OCI-LY3 (cell line): Measurements from ENCODE around the gene ACSL6.

Experiments used
- H2AFZ ChIP-seq: fragments of 200-600, 300-600 bp; shearing (Covaris generic); 2 replicates; pipeline ENCODE4 v1.6.0; 2014; ENCODE audit warnings: antibody characterized with exemption, low read depth, low read length
- H3K27ac ChIP-seq: fragments of 200-600, 300-600 bp; sonication (generic); 2 replicates; pipeline ENCODE4 v1.5.1; 2014; ENCODE audit warnings: mild to moderate bottlenecking, low read length, moderate library complexity, mixed read lengths
- H3K27me3 ChIP-seq: fragments of 200-600, 300-600 bp; sonication (generic); 2 replicates; pipeline ENCODE4 v1.6.1; 2014; ENCODE audit warnings: low read depth, low read length, mixed read lengths
- H3K36me3 ChIP-seq: fragments of 200-600, 300-600 bp; sonication (generic); replicated peaks from 2 replicates; pipeline ENCODE3; 2014; ENCODE audit warnings: low read depth, low read length, mixed read lengths
- H3K4me1 ChIP-seq: fragments of 300-600, 200-600 bp; sonication (generic); 2 replicates; pipeline ENCODE4 v1.6.1; 2014; ENCODE audit warnings: low read length, mixed read lengths
- H3K4me2 ChIP-seq: fragments of 200-600, 300-600 bp; sonication (generic); 2 replicates; pipeline ENCODE4 v1.6.1; 2014; ENCODE audit warnings: low read length, mixed read lengths
- H3K4me3 ChIP-seq: fragments of 300-600, 200-600 bp; sonication (generic); 2 replicates; pipeline ENCODE4 v1.5.1; 2014; ENCODE audit warnings: antibody characterized with exemption, mild to moderate bottlenecking, low read length, moderate library complexity
- H3K79me2 ChIP-seq: fragments of 300-600, 200-600 bp; shearing (Covaris generic); 2 replicates; pipeline ENCODE4 v1.6.1; 2014; ENCODE audit warnings: mild to moderate bottlenecking, low read length, mixed read lengths
- H3K9ac ChIP-seq: fragments of 300-600, 200-600 bp; shearing (Covaris generic); 2 replicates; pipeline ENCODE4 v1.6.0; 2014; ENCODE audit warnings: mild to moderate bottlenecking, low read length, moderate library complexity
- H3K9me3 ChIP-seq: fragments of 200-600, 300-600 bp; shearing (Covaris generic); 2 replicates; pipeline ENCODE4 v1.6.1; 2014; ENCODE audit warnings: low read length, mixed read lengths; ENCODE audit not compliant: insufficient read depth
- H4K20me1 ChIP-seq: fragments of 200-600, 300-600 bp; sonication (generic); 2 replicates; pipeline ENCODE4 v1.6.1; 2016; ENCODE audit warnings: low read length, mixed read lengths; ENCODE audit not compliant: insufficient read depth
- CTCF ChIP-seq: fragments of 200-600, 300-600 bp; sonication (generic); IDR thresholded peaks from 2 replicates; pipeline ENCODE4 v1.5.1; 2014; ENCODE audit warnings: antibody characterized with exemption, low read length, low read depth
- EZH2phosphoT487 ChIP-seq: fragments of 200-600 bp; shearing (Covaris generic); IDR thresholded peaks from 2 replicates; pipeline ENCODE4 v1.6.1; 2018; ENCODE audit warnings: antibody characterized with exemption, mixed run types, low read depth

The ACSL6 gene

GRCh38 chr5:132046880-132047299 lies 35.4 kb upstream of the ACSL6 start:
- Histone ChIP-seq H3K79me2 (no peaks in the 10 kb centered on the region), H3K27ac (no peak overlapping the region), H3K9ac (no peak overlapping the region), H3K9me3 (no peaks in the 10 kb centered on the region), H3K36me3 (no peaks in the 10 kb centered on the region), H3K27me3 (peaks cover 16% of the 10 kb centered on the region), H4K20me1 (no peaks in the 10 kb centered on the region), H2AFZ (no peak overlapping the region), H3K4me2 (no peak overlapping the region), H3K4me1 (no peaks in the 10 kb centered on the region), H3K4me3 (no peak overlapping the region)
- TF ChIP-seq EZH2phosphoT487 = no peak
- no peak for TF ChIP-seq CTCF

GRCh38 chr5:132044207-132044606 lies 32.7 kb upstream of the ACSL6 start:
- H4K20me1 ChIP-seq = no peaks in the 10 kb centered on the region
- H2AFZ ChIP-seq = no peak overlapping the region
- no peaks in the 10 kb centered on the region for H3K4me1 ChIP-seq
- H3K4me3 ChIP-seq = no peak overlapping the region
- no peak overlapping the region for H3K4me2 ChIP-seq
- H3K27ac ChIP-seq = no peak overlapping the region
- no peak overlapping the region for H3K9ac ChIP-seq
- no peak for TF ChIP-seq EZH2phosphoT487
- no peak for TF ChIP-seq CTCF
- H3K36me3 ChIP-seq = no peaks in the 10 kb centered on the region
- H3K9me3 ChIP-seq = no peaks in the 10 kb centered on the region
- peaks cover 15% of the 10 kb centered on the region for H3K27me3 ChIP-seq
- H3K79me2 ChIP-seq = no peaks in the 10 kb centered on the region

- H3K9ac ChIP-seq = no peak overlapping the region
- no peak overlapping the region for H3K4me3 ChIP-seq
- peaks cover 27% of the 10 kb centered on the region for H3K27me3 ChIP-seq
- H4K20me1 ChIP-seq = no peaks in the 10 kb centered on the region
- H3K27ac ChIP-seq = no peak overlapping the region
- TF ChIP-seq EZH2phosphoT487 (no peak), CTCF (no peak)
- H3K4me1 ChIP-seq = no peaks in the 10 kb centered on the region
- no peaks in the 10 kb centered on the region for H3K9me3 ChIP-seq
- H3K4me2 ChIP-seq = no peak overlapping the region
- no peak overlapping the region for H2AFZ ChIP-seq
- H3K36me3 ChIP-seq = no peaks in the 10 kb centered on the region
- no peaks in the 10 kb centered on the region for H3K79me2 ChIP-seq
These were observed 25.9 kb upstream of the ACSL6 start for GRCh38 chr5:132037353-132037752.

GRCh38 chr5:132033122-132033521 lies 21.7 kb upstream of the ACSL6 start:
- no peaks in the 10 kb centered on the region for H4K20me1 ChIP-seq

More at GRCh38 chr5:132033122-132033521, 21.7 kb upstream of the ACSL6 start:
- Histone ChIP-seq H3K9ac (no peak overlapping the region), H3K4me3 (no peak overlapping the region), H3K4me2 (no peak overlapping the region), H3K79me2 (no peaks in the 10 kb centered on the region), H3K27me3 (peaks cover 24% of the 10 kb centered on the region), H3K36me3 (no peaks in the 10 kb centered on the region), H3K4me1 (no peaks in the 10 kb centered on the region), H3K27ac (no peak overlapping the region), H2AFZ (no peak overlapping the region), H3K9me3 (no peaks in the 10 kb centered on the region)
- TF ChIP-seq CTCF = no peak
- no peak for TF ChIP-seq EZH2phosphoT487
